GM19438 (cell line): Measurements from ENCODE around the gene DGKE.

Experiments used
- ATAC-seq: cut with Tn5 transposase; IDR thresholded peaks from one replicate; pipeline ENCODE4 v1.9.1; 2021; ENCODE audit warnings: low read depth; ENCODE audit not compliant: unreplicated experiment

DGKE gene

DNA sequence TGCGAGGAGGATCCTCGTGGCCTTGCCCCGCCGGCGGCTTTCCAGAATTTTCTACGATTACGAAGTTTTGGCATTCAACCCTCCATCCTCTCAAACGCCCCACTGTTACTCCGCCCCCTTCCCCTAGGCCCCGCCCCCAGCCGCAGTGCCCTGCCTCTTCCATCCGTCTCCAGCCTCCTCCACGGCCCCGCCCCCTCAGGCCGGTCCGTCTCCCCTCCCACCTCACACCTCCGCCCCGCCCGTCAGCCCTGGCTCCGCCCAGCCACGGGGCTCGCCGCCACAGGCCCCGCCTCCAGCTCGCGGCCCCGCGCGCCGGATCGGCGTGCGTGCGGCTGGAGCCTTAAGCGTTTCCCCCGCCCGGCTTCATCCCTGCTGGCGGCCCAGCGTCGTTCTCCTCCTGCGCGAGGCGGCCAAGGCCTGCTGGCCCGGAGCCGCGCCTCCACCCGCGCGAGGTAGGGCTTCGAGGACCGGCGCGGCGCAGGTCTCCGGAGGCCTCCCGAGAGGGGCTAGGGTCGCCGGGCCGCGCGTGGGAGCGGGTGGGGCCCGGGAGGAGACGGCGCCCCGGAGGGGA lies at the start of gene DGKE, which contains the start of gene C17orf67:
DGKE (plus strand) TSS at position 343 of the 571 bp plus-strand sequence. CDS start 645 bp downstream, outside the sequence.
C17orf67 (minus strand) TSS at position 112 of the 571 bp plus-strand sequence. CDS start 18,110 bp downstream, outside the sequence.
- peak; percentile 65 for ATAC-seq

DNA sequence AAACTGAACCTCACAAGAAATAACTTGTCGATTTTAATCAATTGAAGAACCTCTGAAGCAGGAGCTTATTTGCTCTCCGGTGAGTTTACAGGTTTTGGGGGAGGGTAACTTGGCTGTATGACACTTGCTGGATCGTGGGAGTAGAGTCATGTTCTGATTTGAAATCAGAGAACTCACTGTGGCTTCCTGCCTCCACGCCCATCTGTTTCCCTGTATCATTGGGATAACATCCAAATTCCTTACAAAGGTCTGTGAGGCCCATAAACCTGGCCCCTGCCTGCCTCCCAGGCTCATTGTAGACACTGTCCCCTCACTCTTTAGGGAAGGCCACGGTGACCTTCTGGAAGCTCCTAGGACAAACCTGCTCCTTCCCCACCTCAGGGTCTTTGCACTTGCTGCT lies 48.5 kb upstream of the DGKE start:
- no peak for ATAC-seq

DNA sequence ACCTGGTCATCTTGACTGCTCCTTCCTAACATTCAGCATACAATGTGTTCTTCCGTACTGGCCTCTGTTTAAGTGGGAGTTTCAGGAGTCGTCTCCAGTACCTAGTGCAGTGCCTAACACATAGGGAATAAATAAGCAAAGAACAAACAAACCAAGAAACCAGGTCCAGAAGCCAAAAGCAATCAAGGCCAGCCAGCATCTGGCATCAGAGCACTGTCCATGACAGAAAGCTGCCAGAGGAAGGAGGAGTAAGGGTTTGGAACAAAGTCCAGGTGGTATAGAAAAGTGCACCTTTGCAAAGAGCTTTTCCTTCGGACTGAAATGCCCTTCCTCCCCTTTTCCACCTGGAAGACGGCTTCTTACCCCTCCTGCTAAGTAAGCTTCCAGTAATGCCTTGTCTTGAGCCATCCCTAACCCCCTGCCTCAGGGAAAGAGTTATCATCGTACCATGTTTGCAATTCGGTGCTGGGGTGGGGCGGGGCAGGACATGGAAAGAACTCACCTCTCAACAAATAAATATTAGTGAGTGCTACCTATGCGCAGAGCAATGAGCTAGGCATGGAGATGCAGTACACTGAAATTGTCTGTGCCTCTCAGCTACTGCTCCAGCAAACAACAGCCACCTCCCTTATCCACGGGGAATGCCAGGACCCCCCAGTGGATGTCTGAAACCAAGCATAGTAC lies 47.8 kb upstream of the DGKE start:
- no peak for ATAC-seq

DNA sequence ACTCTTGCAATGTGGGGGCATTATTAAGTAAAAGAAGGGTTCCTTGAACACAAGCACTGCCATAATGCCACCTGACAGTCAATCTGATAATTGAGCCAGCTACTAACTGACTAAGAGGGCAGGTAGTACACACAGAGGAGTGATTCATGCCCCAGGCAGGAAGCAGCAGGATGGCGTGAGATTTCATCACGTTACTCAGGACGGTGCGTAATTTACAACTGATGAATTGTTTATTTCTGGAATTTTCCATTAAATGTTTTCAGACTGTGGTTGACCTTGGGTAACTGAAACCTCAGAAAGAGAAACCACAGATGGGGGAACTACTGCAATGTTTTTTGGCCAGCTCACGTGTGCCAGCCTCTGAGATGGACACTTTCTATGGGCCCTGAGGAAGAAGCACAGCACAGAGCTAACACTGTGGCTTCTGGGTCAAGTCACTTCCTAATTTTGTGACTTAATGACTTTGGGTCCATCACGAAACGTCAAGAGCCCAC lies 46.9 kb upstream of the DGKE start:
- ATAC-seq: peak; percentile 59

DNA sequence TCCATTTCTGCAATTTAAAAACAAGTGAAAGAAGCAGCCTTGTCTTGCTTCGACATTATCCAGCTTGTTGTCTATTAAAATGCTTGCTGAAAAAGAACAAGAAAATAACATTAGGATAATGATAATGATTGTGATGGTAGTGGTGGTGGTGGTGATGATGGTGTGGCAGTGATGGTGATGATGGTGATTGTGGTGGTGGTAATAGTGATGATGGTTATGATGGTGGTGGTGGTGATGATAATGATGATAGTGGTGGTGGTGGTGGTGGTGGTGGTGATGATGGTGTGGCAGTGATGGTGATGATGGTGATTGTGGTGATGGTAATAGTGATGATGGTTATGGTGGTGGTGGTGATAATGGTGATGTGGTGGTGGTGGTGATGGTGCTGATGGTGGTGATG lies 41.7 kb upstream of the DGKE start:
- ATAC-seq: no peak

DNA sequence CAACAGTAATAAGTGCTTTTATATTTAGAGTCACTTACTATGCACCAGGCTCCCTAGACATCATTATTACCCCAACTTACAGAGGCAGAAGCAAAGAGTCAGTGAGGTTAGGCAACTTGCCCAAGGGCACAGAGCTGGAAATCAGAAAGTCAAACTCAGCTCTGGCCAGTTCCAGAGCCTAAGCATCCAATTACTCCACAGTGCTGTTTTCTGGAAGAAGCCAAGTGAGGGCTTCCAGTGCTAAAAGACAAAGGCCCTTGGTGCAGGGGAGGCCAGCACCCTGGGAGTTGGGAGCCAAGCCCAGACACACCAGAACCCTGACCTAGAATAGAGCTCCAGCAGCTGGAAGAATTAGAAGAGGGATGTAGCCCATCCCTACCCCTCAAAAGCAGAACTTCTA lies 40.4 kb upstream of the DGKE start:
- ATAC-seq: no peak

DNA sequence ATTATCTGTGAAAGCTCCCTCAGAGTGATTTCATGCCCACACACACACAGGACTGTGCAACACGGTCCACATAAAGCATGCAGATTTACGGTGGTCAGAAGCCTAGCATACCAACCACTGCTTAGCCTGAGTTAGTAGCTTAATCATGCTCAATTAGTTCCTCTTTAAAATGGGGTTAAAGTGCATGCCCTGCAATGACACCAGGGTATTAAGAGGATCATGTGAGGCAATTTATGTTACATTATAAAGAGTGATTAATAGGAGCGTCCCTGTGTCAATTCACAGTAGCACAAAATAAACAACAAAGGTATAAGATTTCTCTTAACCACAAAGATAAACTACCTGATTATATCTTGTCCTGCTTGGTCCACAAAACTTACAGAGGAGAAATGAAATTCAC lies 40.0 kb upstream of the DGKE start:
- no peak for ATAC-seq

DNA sequence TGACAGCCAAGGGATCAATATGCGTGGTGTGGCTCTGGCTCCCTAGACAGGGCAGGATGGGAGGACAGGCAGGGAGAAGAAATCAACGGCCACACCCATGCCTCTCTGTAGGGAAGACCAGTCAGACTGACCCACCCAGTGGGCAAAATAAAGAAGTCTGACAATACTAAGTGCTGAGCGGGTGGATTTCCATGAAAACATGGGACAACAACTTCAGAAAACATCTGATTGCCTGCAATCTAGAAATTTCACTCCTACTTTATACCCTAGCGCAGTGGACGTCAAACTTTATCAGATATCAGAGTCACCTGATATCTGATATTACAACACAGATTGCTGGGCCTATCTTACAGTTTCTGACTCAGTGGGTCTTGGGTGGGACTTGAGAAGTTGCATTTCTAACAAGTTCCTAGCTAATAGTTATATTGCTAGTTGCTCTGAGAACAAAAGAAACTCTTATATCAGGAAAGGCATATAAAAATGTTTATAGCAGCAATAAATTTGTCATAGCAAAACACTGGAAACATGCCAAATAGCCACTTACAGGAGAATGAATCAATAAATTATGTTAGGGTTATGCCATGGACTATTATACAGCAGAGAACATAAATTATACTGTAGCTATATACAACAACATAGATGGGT lies 38.6 kb upstream of the DGKE start:
- ATAC-seq: no peak

DNA sequence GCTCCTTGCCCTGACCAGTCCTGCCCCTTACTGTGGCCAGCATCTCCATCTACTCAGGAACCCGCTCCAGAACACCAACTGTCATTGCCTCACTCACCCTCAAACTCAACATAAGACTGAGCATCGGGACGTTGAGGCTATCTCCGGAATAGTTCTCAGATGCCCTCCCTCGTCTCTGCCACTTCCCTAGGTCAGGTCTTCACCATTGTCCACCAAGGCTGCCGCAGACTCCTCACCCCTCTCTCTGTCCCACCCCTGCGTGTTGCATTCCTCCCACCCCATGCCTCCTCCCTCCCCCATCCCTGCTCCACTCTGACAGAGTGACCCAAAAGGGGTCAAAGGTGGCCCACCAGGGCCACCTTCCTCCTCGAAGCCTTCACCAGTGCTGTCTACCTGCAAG lies 37.4 kb upstream of the DGKE start:
- no peak for ATAC-seq

DNA sequence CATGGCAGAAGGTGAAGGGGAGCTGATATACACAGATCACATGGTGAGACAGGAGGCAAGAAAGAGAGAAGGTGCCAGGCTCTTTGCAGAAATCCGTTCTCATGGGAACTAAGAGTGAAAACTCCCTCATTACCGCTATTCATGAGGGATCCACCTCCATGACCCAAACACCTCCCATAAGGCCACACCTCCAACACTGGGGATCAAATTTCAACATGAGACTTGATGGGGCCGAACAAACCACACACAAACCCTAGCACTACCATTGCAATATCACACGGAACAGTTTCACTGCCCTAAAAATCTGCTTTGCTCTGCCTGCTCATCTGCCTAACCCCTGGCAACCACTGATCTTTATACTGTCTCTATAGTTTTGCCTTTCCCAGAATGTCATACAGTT lies 35.0 kb upstream of the DGKE start:
- ATAC-seq: no peak

DNA sequence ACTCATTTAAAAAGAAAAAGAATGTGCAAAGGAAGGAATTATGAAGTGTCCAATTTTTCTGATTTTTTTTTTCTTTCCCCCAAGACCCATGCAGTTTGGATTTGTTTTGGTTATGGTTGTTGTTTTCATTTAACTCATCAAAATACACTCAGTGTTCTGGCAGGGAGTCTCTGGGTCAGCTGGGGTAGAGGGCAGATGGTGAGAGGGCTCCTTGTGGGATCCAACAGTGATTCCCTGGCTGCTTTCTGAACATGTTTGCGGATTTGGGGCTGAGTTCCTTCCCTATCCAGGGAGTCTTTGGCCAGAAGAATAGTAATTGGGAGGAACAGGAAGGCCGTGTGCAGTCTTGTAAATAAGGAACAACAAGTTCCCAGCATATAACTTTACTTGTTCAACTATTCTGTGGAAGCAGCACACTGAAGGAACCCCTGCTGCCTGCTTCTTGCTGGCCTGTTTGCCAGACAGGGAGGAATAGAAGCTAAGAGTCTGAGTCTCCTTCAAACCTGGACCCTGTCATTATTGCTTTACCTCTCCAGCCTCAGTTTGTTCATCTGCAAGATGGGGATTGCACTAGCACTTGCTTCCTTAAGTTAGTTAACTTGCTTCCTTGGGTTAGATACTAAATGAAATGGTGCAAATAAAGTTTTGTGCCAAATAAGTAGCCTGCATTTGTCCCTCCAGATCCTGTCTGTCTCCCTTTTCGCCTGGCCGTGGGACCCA lies 32.3 kb upstream of the DGKE start:
- no peak for ATAC-seq

DNA sequence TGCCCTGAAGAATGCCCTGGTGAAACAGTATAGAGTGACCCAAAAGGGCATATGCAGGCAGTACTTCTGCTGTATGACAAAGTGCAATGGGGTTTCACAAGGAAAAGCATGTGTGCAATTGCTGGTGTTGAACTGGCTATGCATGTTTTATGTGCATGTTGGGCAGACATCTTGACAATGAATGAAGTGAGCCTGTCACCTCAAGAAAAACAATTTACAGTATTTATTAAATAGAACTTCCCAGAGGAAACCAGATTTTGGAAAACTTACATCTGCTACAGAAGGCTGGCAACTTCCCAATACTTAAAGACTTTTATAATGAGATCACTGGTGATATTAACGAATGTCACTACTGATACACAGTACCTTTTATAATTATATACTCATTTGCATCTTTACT lies 30.9 kb upstream of the DGKE start:
- ATAC-seq: no peak

DNA sequence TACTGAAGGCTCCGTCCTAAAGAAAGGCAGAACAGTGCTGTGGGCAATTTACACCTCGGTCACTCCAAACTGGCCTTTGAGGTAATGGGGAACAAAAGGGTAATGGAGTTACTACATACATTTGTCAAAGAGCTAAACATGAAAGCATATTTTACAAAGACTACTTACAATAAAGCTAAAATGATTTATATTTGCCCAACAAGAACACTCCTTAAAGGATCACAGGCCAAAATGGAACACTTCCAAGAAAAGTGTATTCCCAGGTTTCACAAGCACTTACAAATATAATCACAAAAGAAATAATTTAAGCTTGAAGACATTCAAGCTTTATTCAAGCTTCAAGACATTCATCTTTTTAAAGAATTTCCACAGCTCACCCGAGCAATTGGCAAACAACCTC lies 29.5 kb upstream of the DGKE start:
- ATAC-seq: no peak

DNA sequence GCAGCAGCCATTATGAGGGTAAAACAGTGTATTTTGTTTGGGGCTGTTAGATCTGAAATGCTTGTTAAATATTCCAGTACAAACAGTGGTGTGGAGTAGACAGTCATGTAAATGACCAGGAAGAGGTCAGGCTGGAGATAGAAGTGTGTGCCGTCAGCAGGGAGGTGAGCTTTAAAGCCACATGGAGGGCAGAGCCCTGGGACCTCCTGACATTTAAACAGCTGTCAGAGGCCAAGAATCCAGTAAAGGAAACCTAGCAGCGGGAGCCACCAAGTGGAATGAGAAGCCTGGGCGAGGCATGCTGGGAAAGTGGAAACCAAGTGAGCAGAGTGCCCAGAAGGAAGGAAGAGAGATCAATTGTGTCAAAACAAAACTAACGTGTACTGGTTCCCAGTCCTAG lies 27.0 kb upstream of the DGKE start:
- ATAC-seq: no peak

DNA sequence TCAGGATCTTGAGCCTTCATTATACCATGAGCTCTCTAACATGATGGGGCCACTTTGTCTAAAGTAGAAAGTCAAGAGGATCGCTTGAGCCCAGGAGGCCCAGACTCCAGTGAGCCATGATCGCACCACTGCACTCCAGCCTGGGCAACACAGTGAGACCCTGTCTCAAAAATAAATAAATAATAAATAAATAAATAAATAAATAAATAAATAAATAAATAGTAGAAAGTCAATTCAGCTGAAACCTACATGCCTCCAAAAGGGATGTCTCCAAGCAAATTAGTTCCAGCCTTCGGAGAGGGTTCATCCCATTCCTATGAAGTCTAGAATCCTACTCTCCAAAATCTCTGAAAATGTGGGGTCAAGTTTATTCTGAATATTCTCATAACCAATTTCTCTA lies 26.2 kb upstream of the DGKE start:
- ATAC-seq: no peak

DNA sequence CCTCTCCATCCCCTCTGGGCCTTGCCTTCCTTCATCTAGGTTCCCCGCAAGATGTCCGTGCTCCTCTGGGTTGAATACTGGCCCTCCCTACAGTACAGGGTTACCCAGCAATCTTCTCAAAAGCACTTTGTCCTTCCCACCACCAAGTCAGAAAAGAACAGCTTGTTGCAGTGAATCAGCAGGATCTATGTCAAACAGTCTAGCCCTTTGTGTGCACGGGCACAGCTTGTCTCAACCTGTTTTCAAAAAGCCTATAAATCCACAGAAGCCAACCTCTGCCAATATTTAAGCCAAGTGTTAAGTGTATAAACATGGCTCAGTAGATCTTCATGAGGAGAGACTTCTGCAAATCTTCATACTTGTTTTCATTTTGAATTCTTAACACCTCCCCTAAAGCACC lies 25.4 kb upstream of the DGKE start:
- ATAC-seq: no peak

DNA sequence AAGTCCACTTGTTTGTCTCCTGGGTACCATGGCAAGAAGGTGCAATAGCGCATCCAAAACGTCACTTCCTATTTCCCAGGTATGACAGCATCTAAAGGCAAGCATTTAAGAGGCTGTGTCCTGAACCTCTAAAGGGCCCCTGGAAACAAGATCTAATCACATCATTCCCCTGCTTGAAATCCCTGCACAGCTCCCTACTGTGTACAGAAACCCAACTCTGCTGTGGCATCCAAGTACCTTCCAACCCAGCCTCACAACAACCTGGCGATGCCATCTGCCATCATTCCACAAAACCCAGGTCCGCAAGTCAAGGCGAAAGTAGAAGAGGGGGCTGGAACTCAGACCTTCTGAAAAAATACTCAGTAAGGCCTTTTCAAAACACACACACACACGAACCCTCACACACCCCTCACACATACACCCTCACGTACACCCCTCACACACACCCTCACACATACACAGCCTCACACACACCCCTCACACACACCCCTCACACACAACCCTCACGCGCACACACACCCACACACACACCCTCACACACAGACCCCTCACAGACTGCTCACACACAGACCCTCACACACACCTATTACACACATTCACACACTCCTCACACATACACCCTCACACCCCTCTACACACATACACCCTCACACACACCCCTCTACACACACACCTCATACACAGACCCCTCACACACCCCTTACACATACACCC lies 24.7 kb upstream of the DGKE start:
- no peak for ATAC-seq

DNA sequence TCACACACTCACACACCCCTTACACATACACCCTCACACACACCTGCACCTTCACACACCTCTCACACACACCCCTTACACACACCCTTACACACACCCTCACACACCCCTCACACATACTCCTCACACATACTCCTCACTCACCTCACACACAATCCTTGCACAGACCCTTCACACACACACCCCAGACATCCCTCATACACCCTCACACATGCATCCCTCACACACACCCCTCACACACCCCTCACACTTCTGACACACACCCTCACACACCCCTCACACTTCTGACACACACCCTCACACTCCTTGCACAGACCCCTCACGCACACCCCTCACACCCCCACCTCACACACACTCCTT lies 24.2 kb upstream of the DGKE start:
- ATAC-seq: no peak

DNA sequence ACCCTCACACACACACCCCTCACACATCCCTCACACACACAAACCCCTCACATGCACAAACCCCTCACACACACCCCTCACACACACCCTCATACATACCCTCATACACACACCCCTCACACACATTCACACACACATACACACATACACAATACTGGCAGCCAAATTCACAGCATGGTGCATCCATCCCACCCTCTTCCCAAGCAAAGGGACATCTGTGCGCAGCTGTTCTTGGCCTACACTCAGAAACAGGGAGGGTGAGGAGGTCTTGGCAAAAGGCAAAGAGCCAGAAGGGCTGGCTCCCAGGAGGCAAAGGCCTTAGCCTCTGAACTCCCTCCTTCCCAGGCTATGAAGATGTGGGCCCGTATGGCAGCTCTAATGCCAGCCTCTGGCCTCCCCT lies 23.6 kb upstream of the DGKE start:
- ATAC-seq: no peak

DNA sequence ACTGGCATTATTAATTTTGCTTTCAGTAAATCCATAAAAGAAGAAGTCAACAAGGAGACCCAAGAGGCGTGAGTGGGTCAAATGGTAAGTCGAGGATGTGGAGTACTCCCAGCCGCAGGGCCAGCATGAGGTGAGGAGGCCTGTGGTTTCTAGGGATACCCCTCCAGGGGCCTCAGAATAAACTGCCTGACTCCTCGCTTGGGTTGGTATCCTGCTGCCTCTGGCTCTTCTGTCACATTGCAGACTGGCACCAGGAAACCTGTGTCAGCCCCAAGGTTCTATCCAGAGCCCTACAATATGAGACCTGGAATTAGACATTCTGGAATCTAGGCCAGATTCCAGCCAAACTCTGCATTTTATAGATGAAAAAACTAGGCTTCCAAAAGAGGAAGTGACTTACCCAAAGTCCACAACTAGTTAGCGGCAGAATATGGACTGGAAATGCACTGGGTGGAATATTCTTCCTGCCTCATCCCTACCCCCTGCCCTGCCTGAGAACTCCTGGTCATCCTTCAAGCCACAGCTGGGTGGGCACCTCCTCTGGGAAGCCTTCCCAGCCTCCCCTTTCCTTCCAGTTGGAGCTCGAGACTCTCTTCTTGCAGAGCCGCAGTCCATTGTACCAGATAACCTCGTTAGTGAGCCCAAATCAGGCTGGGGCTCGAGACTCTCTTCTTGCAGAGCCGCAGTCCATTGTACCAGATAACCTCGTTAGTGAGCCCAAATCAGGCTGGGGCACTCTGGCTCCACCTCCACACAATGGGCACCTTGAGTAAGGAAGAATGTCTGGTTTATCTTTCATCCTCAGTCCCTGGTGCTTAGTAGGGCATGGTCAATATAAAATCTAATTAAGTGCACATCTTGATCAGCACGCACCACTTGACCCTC lies 22.8 kb upstream of the DGKE start:
- no peak for ATAC-seq
